Fibroblast of mammary gland (primary cell): Measurements from ENCODE around the gene BIRC7.

Source experiments
- DNase-seq: peaks from one replicate; pipeline ENCODE4 v3.0.0-alpha.2; 2010; ENCODE audit warnings: low read depth
- H3K4me3 ChIP-seq: 2 replicates; pipeline ENCODE4 v1.5.1; 2011; ENCODE audit warnings: low read depth, mild to moderate bottlenecking, low read length, moderate library complexity; ENCODE audit not compliant: control insufficient read depth
- TF ChIP-seq, protein P1 (sequence below): conservative IDR thresholded peaks from 2 replicates; pipeline ENCODE4 v1.5.1; 2011; ENCODE audit warnings: low read depth, low read length, inconsistent platforms; ENCODE audit not compliant: control insufficient read depth, insufficient read depth

The BIRC7 gene

DNA sequence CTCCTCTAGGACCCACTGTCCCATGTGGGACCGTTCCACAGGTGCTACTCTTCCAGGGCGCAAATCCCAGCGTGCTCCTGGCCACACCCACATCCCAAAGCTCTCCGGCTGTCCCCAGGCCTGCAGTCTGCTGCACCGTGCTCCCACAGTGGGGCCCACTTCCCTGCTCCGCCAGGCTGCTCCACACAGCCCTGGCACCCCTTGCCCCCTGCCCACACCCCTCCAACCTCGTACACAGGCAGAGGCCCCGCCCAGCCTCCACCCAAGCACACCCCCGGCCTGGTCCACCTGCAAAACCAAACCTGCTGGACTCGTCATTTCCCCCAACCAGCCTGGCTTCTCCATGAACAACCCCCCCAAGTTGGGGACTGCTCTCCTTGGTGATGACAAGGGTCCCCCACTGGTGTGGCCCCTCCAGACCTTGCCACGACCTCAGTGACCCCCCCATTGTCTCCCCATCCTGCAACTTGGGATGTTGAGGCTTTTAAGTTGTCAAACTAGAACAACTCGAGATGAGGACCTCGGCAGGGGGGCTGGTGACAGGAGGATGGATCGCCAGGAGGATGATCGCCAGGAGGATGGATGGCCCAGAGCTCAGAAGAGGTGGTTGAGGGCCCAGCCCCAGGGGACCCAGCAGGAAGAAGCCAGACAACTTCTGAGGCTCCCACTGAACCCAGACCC lies 46.9 kb upstream of the BIRC7 start:
- TF ChIP-seq, protein P1, sequence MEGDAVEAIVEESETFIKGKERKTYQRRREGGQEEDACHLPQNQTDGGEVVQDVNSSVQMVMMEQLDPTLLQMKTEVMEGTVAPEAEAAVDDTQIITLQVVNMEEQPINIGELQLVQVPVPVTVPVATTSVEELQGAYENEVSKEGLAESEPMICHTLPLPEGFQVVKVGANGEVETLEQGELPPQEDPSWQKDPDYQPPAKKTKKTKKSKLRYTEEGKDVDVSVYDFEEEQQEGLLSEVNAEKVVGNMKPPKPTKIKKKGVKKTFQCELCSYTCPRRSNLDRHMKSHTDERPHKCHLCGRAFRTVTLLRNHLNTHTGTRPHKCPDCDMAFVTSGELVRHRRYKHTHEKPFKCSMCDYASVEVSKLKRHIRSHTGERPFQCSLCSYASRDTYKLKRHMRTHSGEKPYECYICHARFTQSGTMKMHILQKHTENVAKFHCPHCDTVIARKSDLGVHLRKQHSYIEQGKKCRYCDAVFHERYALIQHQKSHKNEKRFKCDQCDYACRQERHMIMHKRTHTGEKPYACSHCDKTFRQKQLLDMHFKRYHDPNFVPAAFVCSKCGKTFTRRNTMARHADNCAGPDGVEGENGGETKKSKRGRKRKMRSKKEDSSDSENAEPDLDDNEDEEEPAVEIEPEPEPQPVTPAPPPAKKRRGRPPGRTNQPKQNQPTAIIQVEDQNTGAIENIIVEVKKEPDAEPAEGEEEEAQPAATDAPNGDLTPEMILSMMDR, result no peak
- DNase-seq, result no peak
- no peak overlapping the region for H3K4me3 ChIP-seq

DNA sequence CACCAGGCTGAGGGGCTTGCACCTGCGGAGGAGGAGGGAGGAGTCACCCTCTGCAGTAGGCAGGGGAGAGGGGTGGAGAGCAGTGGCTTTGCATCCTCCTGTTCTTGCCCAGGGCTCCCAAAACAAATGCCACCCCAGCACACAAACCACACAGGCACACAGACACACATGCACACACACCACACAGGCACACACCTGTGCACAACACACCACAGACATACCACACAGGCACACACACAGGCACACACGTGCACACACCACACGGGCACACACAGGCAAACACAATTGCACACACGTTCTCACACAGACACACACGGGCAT lies 46.4 kb upstream of the BIRC7 start:
- H3K4me3 ChIP-seq, result no peak overlapping the region
- DNase-seq, result no peak
- TF ChIP-seq, protein P1, result no peak

DNA sequence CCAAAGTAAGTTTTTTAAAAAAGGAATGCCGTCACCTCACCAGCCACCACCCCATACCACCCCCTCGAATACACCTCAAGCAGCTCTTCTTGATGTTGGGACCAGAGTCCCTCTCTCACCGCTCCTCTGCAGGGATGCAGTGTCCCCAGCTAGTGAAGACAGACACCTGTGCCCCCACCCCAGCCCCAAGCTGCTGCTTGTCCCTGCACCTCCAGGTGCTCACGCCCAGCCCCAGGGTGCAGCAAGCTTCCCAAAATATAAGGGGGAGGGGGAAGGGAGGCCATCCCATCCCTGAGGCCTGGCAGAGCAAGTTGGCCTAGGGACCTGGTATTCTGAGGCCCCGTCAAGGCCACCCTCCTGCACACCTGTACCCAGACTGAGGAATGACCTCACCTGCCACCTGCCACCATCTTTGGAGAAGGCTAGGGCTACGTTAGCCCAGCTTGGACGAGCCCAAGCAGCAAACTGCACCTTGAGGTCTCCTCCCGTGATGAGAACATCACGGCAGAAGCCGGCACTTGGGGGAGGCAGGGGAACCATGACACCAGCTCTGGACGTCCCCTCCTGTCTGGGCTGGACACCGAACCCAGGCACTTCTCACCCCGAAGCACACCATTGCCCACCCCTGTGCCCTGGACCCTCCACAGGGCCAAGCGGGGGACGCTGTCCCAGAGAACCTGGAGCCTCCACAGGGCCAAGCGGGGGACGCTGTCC lies 45.7 kb upstream of the BIRC7 start:
- TF ChIP-seq, protein P1, result no peak
- DNase-seq, result no peak
- no peak overlapping the region for H3K4me3 ChIP-seq

DNA sequence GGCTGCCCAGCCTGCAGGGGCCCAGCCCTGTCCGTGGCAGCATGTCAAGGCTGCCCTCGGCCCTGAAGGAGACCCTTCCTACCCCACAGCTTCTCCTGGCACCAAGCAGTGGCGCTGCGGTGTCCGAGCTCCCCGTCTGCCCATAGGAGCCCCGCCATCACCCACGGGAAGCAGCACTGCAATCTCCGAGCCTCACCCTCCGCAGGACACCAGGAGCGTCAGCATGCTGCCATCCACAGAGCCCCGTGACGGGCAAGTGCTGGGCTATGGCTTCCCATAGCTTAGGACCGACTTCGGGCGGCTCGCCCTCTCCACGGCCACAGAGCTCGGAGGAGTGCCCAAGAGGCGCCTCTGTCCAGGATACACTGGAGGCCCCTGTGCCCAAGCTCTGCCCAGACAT lies 44.9 kb upstream of the BIRC7 start:
- H3K4me3 ChIP-seq, result no peak overlapping the region
- DNase-seq, result no peak
- TF ChIP-seq, protein P1, result no peak

DNA sequence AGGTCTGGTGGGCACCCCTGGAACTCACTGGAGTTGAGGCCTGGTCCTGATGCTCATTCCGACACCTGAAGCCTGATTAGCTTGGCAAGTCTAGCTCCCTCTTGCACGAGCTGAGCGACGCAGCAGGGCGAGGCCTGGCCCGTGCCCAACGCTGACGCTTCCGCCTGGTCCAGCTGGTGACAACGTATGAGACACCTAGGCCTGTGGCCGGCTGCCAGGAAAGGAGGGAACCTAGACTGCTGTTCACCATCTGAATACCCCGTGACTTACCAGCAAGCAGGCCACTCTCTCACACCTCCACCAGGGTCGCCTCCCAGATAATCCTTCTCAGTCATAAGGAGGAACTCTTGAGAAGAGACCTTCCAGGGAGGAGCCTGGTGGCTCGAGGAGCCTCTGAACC lies 44.3 kb upstream of the BIRC7 start:
- no peak for DNase-seq
- TF ChIP-seq, protein P1, result no peak
- H3K4me3 ChIP-seq, result no peak overlapping the region

DNA sequence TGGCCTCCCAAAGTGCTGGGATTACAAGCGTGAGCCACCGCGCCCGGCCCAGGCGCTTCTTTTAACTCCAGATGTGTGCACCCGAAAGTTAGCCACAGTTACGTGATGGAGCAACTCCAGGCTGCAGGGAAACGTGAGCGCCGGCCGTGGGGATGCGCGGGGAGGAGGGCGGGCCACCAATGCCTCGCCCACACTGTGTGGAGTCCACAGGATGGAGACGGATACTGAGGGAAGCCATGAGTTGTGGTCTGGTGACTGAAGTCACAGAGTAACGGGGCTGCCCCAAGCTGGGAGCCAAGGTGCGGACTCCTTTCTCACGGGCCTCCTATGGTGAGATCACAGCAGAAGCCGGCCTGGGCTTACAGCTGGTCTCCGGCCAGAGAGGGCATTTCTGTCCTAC lies 43.0 kb upstream of the BIRC7 start:
- TF ChIP-seq, protein P1, result no peak
- H3K4me3 ChIP-seq, result no peak overlapping the region
- DNase-seq, result no peak
